ENCODE data around the gene BRWD1.
A peak's percentile ranks its signal among the peaks of the same experiment; 100 is the strongest.

BRWD1 gene

DNA sequence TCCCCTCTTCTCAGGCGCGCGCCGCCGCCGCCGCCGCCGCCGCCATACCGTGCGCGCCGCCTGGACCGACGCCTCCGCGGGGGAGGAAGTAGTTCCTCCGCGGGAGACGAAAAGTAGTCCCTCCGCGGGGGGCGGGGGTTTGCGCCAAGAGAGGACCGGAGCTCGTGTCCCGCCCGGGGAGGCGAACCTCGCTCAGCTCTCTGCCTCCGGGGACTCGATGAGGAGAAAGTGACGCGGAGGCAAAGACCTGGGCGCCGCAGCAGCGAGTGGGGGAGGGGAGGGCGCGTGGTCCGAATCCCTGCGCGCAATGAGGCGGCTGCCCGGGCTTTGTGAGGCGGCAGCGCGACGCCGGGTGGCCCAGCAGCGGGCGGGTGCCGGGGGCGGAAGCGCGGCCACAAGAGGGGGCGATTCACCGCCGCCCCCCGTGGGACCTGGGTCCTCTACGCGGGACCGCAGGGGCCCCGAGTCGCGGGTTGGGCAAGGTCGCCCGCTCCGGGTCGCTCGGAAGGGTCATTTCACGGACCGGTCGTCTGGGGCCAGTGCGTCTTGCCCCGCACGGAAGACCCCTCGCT lies at the start of gene BRWD1:
Gene BRWD1 (minus strand): TSS at position 62 of the 572 bp plus-strand sequence. CDS start 141 bp downstream, outside the sequence.
- DNase-seq (ENCODE audit: low read depth in 2 of 2) = peak; percentile 56 to 69

DNA sequence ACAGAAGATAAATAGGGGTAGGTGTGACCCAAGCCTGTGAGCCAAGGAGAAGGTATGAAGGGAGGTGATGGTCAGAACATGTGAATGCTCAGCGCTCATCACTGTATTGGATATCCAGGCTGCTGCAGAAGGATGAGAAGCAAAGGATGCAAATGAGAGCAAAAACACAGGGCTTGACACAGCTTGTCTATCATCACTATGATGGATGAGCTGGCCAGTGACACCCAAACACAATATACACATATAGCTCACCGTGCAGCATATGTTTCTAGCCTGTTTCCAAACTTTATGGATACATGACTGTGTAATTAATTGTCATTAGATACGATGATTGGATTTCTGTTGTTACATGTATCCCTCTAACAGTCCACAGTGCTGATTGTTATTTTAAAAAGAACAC lies 49.3 kb upstream of the BRWD1 start:
- DNase-seq (ENCODE audit: low read depth in 2 of 2) = no peak

DNA sequence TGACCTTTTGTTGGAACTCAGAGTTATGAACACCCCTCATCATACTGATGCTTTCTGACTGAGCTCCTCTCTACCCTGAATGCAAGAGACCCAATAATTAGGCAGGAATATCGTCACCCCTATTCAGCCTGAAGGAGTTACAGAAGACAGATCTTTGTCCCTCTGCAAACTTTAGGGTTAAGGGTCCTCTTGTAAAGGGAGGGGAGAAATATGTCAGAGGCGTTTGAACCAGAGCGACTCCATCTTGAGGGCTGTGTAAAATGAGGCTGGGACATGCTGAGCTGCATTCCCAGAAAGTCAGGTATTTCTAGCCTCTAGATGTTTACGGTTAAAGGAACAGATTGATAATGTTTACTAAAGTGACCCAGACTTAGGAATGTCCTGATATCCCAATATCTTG lies 46.0 kb upstream of the BRWD1 start:
- DNase-seq (ENCODE audit: low read depth in 2 of 2) = no peak

DNA sequence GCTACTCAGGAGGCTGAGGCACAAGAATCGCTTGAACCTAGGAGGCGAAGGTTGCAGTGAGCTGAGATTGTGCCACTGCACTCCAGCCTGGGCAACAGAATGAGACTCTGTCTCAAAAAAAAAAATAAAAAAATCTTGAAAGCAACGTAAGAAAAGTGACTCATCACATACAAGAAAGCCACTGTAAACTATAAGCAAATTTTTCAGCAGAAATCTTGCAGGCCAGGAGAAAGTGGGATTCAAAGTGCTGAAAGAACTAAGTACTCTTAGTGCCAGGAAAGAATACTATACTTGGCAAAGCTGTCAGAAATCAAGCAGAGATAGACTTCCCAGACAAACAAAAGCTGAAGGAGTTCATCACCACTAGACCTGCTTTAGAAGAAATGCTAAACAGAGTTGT lies 39.9 kb upstream of the BRWD1 start:
- DNase-seq (ENCODE audit: low read depth in 2 of 2) = no peak

DNA sequence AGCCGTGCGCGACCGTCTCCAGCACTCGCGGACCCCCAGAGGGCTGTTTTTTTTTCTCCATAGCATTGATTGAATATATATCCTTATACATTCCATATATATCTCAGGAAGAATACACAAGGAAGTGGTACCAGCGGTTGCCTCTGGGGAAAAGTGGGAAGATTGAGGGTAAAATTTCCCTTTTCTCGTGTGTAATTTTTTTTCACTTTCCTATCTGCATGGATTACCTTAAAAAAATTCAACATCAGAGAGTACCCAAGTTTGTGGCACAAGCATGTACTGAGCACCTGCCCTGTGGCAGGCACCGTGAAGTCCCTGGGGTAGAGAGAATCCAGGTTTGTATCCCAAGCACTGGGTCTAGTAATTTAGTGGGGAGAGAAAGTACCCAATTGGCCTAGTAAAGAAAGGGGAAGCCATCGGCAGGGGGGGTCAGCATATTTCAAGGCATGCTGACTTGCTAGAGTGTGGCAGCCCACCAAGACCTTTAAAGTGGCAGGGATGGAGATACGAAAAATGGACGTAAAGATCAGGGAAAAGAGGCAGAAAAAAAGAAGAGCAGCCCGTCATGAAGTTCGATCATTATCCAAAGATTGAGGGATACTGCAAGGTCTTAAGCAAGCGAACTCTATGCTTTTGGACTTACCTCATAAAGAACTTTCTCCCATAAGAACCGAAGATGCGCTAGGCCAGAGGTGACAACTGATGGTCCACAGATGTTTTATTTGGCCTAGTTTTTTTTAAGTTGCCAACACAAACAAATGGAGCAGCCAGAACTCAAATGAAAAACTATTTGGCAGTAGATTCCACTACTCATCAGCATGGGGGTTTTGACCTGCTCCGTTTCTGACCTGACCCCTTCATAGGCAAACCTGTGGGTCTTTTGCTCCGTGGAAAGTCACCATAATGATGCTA lies 36.9 kb upstream of the BRWD1 start:
- no peak for DNase-seq (ENCODE audit: low read depth in 2 of 2)

DNA sequence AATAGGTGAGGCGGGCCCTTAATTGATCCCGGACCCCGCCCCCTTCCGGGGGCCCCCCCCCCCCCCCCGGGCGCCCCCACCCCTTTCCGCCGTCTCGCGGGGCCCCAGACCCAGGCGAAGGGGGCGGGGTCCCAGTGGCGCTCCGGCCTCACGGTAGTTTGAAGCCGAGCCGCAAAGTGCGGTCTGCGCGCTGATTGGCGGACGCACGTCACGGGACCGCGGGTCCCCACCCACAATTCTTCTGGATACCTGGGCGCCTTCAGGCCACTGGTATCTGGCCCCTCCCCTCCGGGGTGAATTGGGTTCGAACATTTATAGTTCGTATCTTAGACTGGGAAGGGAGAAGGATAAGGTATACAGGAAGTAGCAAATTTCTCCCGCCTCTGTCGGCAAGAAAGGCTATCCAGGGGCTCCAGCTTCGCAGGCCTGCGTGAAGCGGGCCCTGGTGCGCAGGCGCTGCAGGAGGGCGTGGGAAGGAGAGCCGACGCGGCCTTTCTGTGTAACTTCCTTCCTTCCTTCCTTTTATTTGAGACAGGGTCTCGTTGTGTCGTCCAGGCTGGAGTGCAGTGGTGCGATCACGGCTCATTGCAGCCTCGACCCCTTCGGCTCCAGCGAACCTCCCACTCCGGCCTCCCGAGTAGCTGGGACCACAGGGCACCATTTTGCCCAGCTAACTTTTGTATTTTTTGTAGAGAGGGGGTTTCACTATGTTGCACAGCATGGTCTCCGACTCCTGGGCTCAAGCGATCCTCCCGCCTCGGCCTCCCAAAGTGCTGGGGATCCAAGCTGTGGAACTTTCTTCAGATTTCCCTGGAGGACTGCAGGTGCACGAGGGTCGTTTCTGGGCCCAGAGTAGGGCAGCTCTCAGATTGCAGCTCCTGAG lies 36.0 kb upstream of the BRWD1 start:
- DNase-seq (ENCODE audit: low read depth in 2 of 2) = peak; percentile 89 to 93

DNA sequence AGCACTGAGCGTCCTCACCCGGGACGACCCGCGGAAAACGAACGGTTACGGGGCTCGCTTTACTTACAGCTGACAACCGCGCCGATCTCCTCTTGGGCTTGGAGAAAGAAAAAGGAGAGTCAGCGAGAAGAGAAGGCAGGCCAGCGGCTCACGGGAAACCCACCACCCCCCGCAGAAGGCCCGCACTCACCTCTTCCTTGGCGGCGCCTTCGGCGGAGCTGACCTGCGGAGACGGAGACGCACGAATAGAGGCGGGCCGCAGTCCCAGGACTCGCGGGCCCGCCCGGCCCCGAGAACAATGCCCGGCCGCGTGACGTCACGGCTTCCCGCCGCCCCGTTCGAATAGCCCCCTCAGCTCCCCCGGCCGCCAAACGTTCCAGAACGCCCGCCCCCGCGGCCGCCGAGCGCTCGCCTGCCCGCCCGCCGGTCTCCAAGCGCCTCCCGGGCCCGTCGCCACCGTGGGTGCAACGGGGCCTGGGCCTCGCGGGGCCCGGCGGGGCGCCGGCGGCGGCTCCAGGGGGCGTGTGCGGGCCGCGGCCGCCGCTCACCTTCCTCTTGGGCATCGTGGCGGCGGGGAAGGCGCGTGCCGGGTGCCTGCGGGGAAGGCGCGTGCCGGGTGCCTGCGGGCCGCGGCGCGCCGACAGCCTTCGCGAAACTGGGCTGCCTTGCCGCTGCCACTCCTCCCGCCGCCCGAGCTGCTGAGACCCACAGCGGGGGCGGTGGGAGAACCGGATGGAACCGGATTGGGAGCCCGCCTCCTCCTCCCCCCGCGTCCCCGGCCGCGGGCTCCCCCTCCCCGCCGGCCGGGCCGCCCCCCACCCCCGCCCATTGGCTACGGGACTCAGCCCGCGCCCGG lies 35.2 kb upstream of the BRWD1 start, which contains the start of gene HMGN1:
Gene HMGN1 (minus strand): TSS at position 734 of the 856 bp plus-strand sequence. CDS start 171 bp downstream, at position 563.
- DNase-seq (ENCODE audit: low read depth in 2 of 2) = peak; percentile 65 to 89

DNA sequence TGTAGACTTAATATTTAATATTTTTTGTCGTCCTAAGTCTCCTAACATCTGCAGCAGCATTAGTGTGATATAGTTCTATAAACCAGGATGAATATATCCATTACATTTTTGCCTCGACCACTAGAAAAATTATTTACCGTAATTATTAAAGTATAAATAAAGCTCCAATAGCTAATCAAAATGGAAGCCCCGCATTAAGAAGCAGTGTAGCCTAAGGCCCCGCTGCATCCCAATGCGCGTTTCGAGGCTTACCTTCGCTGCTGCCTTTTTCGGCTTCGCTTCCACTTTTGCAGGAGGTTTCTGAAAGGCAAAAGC lies 34.6 kb upstream of the BRWD1 start:
- DNase-seq (ENCODE audit: low read depth in 2 of 2) = no peak

DNA sequence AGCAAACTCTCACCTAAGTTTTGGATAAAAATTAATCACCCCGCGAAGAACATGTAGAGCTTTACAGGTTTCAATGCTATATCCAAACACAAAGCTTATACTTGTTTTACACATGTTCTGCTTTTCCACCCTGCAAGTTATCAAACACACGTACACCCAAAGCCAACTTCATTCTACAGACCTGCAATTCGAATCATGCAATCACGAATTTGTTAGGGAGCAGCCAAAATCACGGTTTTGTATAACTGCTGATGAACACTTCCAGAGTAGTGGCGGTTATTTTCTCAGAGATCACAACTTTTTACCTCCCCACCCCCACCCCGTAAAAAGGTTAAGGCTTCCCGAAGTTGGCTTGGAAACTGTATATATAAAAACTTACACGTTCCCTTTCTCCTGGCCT lies 34.1 kb upstream of the BRWD1 start:
- no peak for DNase-seq (ENCODE audit: low read depth in 2 of 2)

DNA sequence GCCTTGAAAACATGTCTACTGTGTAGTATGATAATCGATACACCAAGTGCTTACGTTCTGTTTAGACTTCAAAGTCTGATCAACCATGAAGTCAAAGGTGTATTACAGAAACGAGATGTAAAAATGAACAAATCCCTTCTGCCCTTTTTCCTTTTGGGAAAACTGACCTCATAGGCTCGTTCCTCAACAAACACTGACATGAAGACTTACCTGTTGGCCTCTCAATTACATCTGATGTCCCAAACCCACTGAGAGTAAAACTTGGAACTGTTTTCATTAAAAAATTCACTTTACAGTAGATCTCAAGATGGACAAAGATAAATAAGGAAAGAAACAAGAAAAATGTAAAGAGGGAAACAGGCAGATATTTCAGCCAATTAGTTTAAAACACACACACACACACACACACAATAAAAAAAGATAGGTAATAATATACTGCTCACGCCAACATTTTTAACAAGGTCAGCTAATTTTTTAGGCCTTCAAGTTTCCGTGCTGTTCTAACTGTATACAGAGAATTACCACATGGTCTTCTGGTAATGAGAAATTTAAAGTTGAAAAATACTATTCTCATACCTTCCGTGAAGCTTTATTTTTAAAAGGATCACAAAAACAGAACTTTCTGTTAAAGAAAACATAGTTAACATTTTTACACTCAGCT lies 33.4 kb upstream of the BRWD1 start:
- no peak for DNase-seq (ENCODE audit: low read depth in 2 of 2)

DNA sequence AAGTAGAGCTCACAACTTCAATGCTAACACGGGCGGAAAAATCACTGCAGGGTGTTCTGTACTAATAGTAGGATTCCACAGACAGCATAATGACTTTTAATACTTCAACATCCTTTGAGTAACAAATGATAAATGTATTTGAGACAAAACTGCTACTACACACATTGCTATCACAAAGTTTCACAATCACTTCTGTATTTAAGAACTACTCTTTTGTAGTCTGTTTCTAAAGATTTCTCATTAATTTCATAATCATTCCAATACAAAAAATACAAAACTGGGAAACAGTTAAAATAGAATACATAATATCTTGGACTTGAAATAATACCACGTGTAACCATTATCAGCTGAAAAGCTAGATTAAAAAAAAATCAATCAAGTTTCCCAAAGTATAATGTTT lies 32.8 kb upstream of the BRWD1 start:
- DNase-seq (ENCODE audit: low read depth in 2 of 2) = no peak

DNA sequence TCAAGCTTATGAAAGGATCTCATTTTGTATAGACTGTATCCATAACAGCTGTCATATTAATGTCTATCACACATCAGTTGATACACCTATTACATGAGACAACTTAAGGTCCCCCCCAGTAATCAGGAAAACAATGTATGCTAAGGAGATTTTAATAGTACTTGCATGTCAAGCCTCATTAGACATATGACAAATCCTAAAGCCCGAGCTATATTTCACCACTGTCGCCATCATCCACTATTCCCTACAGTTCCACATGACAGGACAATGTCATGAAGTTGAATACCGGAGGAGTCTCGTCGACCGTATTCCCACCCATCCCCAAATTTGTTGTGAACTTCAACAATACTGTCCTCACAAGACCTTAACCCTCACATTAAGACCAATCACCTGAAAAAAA lies 32.0 kb upstream of the BRWD1 start:
- no peak for DNase-seq (ENCODE audit: low read depth in 2 of 2)

DNA sequence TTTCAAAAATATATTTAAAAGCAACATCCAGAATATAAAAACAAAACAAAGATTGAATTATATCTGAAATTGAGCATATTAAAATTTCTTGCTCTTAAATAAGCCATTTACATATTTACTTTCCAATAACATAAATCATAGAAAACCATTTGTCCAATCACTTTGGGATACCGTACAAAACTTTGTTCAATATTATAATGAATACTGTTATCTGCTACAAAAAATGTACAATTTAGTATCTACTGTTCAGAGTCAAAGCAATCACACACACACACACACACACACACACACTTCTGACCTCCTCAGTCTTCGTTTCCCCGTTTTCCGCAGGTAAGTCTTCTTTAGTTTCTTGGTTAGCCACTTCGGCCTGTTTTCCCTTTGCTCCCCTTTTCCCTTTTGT lies 31.4 kb upstream of the BRWD1 start:
- no peak for DNase-seq (ENCODE audit: low read depth in 2 of 2)

DNA sequence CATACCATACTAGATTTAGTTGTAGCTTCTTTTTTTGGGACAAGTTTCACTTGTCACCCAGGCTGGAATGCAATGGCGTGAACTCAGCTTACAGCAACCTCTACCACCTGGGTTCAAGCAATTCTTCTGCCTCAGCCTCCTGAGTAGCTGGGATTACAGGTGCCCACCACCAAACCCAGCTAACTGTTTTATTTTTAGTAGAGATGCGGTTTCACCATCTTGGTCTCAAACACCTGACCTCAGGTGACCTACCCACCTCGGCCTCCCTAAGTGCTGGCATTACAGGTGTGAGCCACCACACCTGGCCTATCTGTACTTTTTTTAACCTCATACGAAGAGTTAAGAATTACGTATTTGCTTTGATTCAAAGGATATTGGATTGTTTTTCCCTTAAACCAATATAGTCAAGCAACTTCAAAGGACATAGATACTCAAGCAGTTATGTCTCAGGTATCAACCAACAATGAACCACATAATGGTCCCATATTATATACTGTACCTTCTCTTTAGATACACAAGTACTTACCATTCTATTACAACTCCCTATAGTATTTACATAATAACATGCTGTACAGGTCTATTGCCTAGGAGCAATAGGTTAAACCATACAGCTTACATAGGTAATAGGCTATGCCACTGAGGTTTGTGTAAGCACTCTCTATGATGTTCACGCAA lies 28.0 kb upstream of the BRWD1 start:
- DNase-seq (ENCODE audit: low read depth in 2 of 2) = no peak

DNA sequence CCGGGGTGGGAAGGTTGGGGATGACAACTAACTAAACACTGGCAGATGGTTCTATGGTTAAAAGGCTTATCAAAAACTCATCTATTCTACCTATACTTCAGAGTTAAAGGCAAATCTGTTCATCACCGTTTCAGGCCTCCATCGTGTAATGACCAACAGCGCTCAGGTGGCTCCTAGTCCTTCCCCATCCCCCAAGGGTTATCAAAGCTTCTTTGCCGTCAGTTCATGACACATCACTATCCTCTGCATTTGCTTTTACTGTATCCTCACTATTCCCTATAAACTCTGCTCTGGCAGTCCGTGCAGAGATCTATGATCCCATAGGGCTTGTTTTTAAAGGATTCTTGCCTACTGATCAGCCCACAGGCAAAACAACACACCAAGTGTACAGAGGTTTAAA lies 27.3 kb upstream of the BRWD1 start:
- no peak for DNase-seq (ENCODE audit: low read depth in 2 of 2)

DNA sequence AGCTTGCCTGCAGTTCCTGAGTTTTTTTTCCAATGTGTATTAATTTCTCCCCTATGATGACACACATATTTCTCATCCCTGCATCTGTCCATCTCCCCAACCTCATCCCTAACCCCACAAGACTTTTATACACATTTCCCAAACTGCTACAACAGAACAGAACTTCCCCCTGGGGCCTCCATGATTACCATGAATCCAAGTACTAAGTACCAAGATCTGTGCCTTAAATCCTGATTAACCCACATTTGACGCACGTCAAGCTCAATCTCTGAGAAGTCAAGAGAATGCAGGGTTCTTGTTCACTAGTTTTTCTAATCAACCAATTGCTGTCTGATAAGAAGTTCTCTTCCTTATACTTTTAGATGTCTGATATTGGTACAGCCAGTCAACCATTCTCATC lies 25.8 kb upstream of the BRWD1 start:
- no peak for DNase-seq (ENCODE audit: low read depth in 2 of 2)

DNA sequence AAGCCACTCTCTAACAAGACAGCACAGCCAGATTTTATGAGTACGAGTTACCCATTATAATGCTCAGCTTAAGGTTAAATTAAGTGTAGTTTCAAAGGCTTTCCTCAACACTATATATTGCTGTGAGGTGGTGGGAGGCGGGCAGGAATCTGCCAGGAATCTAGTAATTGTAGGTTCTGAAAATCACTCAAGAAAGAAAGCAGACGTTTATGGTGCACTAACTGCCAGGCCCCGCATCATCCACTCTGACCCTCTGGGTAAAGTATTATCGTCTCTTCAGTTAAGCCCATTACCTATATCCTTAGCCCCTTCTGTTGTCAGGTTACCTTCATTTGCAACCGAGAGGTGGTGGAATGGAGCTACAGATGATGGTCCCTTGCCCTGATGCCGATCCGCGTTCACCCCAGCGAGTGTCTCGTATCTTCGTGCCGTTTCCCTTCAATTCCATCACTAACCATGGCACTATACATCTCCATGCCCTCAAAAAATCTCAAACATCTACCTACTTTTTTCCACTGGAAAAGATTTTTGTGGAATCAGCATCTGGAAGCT lies 23.1 kb upstream of the BRWD1 start:
- no peak for DNase-seq (ENCODE audit: low read depth in 2 of 2)

DNA sequence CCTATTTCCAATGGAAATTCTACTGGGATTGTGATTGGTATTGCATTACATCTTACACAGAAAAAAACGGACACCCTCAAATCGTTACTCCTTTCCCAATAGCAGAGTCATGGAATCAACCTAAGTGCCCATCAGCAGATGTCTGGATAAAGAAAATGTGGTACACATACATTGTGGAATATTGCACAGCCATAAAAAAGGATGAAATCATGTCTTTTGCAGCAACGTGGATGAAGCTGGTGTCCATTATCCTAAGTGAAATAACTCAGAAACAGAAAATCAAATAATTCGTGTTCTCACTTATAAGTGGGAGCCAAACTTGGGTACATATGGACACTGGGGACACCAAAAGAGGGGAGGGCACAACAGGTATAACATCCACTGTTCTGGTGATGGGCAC lies 21.2 kb upstream of the BRWD1 start:
- DNase-seq (ENCODE audit: low read depth in 2 of 2) = no peak

DNA sequence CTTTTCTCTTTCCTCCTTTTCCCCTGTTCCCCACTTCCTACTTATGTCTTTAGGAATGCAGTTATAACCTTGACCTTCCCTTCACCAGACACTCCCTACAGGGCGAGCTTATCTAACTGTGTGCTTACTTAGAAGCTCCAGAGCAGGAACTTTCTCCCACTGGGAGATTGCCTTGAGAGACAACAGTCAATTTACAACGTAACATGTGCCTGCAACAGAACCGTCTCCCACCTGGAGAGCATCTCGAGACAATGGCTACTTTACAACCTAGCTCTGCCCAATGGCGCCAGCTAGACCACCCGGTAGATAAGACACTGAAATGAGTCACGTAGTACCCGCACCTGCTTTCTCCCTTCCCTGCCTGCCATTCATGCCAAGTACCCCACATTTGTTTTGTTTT lies 18.7 kb upstream of the BRWD1 start:
- DNase-seq (ENCODE audit: low read depth in 2 of 2) = no peak

DNA sequence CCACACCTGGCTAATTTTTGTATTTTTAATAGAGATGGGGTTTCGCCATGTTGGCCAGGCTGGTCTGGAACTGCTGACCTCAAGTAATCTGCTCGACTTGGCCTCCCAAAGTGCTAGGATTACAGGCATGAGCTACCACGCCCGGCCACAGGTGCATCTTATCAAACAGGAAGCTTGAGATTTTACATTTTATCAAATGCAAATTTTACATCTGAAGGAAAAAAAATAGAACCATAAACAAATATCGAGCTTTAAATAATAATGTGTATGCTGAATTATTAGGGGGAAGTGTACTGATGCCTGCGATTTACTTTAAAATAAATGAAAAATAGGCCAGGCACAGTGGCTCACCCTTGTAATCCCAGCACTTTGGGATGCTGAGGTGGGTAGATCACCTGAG lies 16.6 kb upstream of the BRWD1 start:
- no peak for DNase-seq (ENCODE audit: low read depth in 2 of 2)

Measured in stimulated activated CD4-positive, alpha-beta T cell treated with anti-CD3 and anti-CD28 coated beads, Interleukin-1b, Interleukin-23, amount 100 ng/mL, for 1 hour (primary cell).